HEK293 (cell line): ENCODE data around the gene IL5.

Source experiments
- CTCF ChIA-PET: fragments of 350-600 bp; formaldehyde crosslinking; extraction: SDS; loops from one replicate; lab custom pipeline; 2021; ENCODE audit warnings: antibody characterized with exemption; lab: Yijun Ruan, JAX
- POLR2A ChIA-PET: fragments of 300-600 bp; formaldehyde crosslinking; extraction: SDS; loops from one replicate; lab custom pipeline; 2020; ENCODE audit warnings: antibody characterized with exemption, inconsistent platforms; lab: Yijun Ruan, JAX
- H3K27ac ChIP-seq: fragments of 200-500 bp; sonication (Bioruptor generic); 2 replicates; pipeline ENCODE4 v1.5.1; 2014; ENCODE audit warnings: low read depth, low read length, control low read depth, inconsistent platforms; ENCODE audit errors: extremely low read depth
- H3K36me3 ChIP-seq, 2 experiments: fragments of 200-500 bp in 1 of 2; sonication (Bioruptor generic) in 1 of 2; 1 replicate in 1 of 2; 2 replicates in 1 of 2; pipeline ENCODE4 v1.5.1; 2014 to 2017; ENCODE audit warnings: inconsistent platforms in 2 of 2, low read length in 2 of 2; ENCODE audit not compliant: control insufficient read depth in 2 of 2, insufficient read depth in 1 of 2
- H3K4me1 ChIP-seq: fragments of 200-500 bp; sonication (Bioruptor generic); 2 replicates; pipeline ENCODE4 v1.5.1; 2014; ENCODE audit warnings: mild to moderate bottlenecking, low read length, inconsistent platforms; ENCODE audit not compliant: control insufficient read depth, insufficient read depth
- H3K4me3 ChIP-seq: 2 replicates; pipeline ENCODE4 v1.5.1; 2011; ENCODE audit warnings: low read depth, mild to moderate bottlenecking, control low read depth, low read length, moderate library complexity
- H3K9me3 ChIP-seq: fragments of 200-500 bp; sonication (Bioruptor generic); 2 replicates; pipeline ENCODE4 v1.5.1; 2014; ENCODE audit warnings: low read depth, low read length, inconsistent platforms; ENCODE audit not compliant: control insufficient read depth, insufficient read depth
- AEBP2 ChIP-seq: fragments of 450-650 bp; formaldehyde crosslinking; IDR thresholded peaks from 2 replicates; pipeline ENCODE4 v1.5.1; 2016; ENCODE audit warnings: missing biosample characterization, missing genetic modification characterization, borderline replicate concordance
- CTCF ChIP-seq: fragments of 450-650 bp; formaldehyde crosslinking; IDR thresholded peaks from 2 replicates; pipeline ENCODE4 v1.5.1; 2016; ENCODE audit warnings: missing biosample characterization, missing genetic modification characterization
- GFI1B ChIP-seq: fragments of 450-650 bp; formaldehyde crosslinking; IDR thresholded peaks from 2 replicates; pipeline ENCODE4 v1.5.1; 2016; ENCODE audit warnings: missing biosample characterization, missing genetic modification characterization
- HOXD13 ChIP-seq: sonication (generic); formaldehyde crosslinking; IDR thresholded peaks from 2 replicates; pipeline ENCODE4 v1.8.0; 2022; ENCODE audit warnings: missing genetic modification reagents, borderline replicate concordance
- SP2 ChIP-seq: fragments of 450-650 bp; formaldehyde crosslinking; IDR thresholded peaks from 2 replicates; pipeline ENCODE4 v1.5.1; 2016; ENCODE audit warnings: missing biosample characterization, missing genetic modification characterization
- ZBTB26 ChIP-seq: fragments of 450-650 bp; formaldehyde crosslinking; optimal IDR thresholded peaks from 2 replicates; pipeline ENCODE3; 2016; ENCODE audit warnings: missing biosample characterization, mild to moderate bottlenecking, missing genetic modification characterization
- ZIC2 ChIP-seq: fragments of 450-650 bp; formaldehyde crosslinking; IDR thresholded peaks from 2 replicates; pipeline ENCODE4 v1.5.1; 2016; ENCODE audit warnings: missing biosample characterization, missing genetic modification characterization
- ZNF121 ChIP-seq: fragments of 450-650 bp; formaldehyde crosslinking; IDR thresholded peaks from 2 replicates; pipeline ENCODE4 v1.5.1; 2016; ENCODE audit warnings: missing biosample characterization, missing genetic modification characterization
- ZNF146 ChIP-seq: fragments of 450-650 bp; formaldehyde crosslinking; IDR thresholded peaks from 2 replicates; pipeline ENCODE4 v1.5.1; 2016; ENCODE audit warnings: missing biosample characterization, missing genetic modification characterization
- ZNF155 ChIP-seq: fragments of 450-650 bp; formaldehyde crosslinking; IDR thresholded peaks from 2 replicates; pipeline ENCODE4 v1.5.1; 2016; ENCODE audit warnings: missing biosample characterization, missing genetic modification characterization
- ZNF239 ChIP-seq: fragments of 450-650 bp; formaldehyde crosslinking; IDR thresholded peaks from 2 replicates; pipeline ENCODE4 v1.5.1; 2016; ENCODE audit warnings: missing biosample characterization, missing genetic modification characterization
- ZNF335 ChIP-seq: fragments of 450-650 bp; formaldehyde crosslinking; conservative IDR thresholded peaks from 2 replicates; pipeline ENCODE4 v1.5.1; 2016; ENCODE audit warnings: missing biosample characterization, missing genetic modification characterization
- ZNF488 ChIP-seq: fragments of 450-650 bp; formaldehyde crosslinking; IDR thresholded peaks from 2 replicates; pipeline ENCODE4 v1.5.1; 2016; ENCODE audit warnings: missing biosample characterization, missing genetic modification characterization
- ZNF561 ChIP-seq: fragments of 450-650 bp; IDR thresholded peaks from 2 replicates; pipeline ENCODE4 v1.5.1; 2018; ENCODE audit warnings: missing biosample characterization, missing genetic modification characterization, borderline replicate concordance
- ZNF585B ChIP-seq: fragments of 450-650 bp; formaldehyde crosslinking; IDR thresholded peaks from 2 replicates; pipeline ENCODE4 v1.5.1; 2016; ENCODE audit warnings: missing biosample characterization, missing genetic modification characterization
- ZNF621 ChIP-seq: fragments of 450-650 bp; formaldehyde crosslinking; IDR thresholded peaks from 2 replicates; pipeline ENCODE4 v1.5.1; 2017; ENCODE audit warnings: missing biosample characterization, missing genetic modification characterization
- ZNF670 ChIP-seq: fragments of 450-650 bp; formaldehyde crosslinking; IDR thresholded peaks from 2 replicates; pipeline ENCODE4 v1.5.1; 2016; ENCODE audit warnings: missing biosample characterization, missing genetic modification characterization, low read depth
- ZNF704 ChIP-seq: fragments of 450-650 bp; formaldehyde crosslinking; IDR thresholded peaks from 2 replicates; pipeline ENCODE4 v1.5.1; 2016; ENCODE audit warnings: missing biosample characterization, missing genetic modification characterization
- ZSCAN16 ChIP-seq: fragments of 450-650 bp; formaldehyde crosslinking; IDR thresholded peaks from 2 replicates; pipeline ENCODE4 v1.5.1; 2016; ENCODE audit warnings: missing biosample characterization, missing genetic modification characterization

Gene IL5

GRCh38 chr5:132540149-132540548, 3.2 kb downstream of the IL5 start (continued):
- no peak for TF ChIP-seq ZBTB26 (tag by site-specific recombination)
- no peak for TF ChIP-seq ZNF585B (tag by site-specific recombination)
- no peak for TF ChIP-seq ZNF335
- no peak for TF ChIP-seq CTCF (tag by site-specific recombination)

GRCh38 chr5:132539716-132540115, 3.6 kb downstream of the IL5 start:
- POLR2A ChIA-PET = no interaction called here
- no peaks in the 10 kb centered on the region for H3K4me1 ChIP-seq
- TF ChIP-seq ZSCAN16 (tag by site-specific recombination) (no peak), ZNF488 (tag by site-specific recombination) (no peak), ZNF239 (tag by site-specific recombination) (no peak)
- TF ChIP-seq, all 188 proteins: peak for 0
- Histone ChIP-seq H3K36me3 (no peaks in the 10 kb centered on the region), H3K4me3 (no peak overlapping the region), H3K9me3 (no peaks in the 10 kb centered on the region), H3K27ac (no peak overlapping the region)
- CTCF ChIA-PET = no interaction called here

- H3K4me1 ChIP-seq = no peaks in the 10 kb centered on the region
- H3K36me3 ChIP-seq = no peaks in the 10 kb centered on the region
- ChIA-PET POLR2A (no interaction called here), CTCF (interaction anchor here (0.8 kb wide), 1 partner anchor 178 kb away, joined by 4 read pairs; no protein-coding TSS in a partner anchor)
- H3K9me3 ChIP-seq = no peaks in the 10 kb centered on the region
- H3K4me3 ChIP-seq = no peak overlapping the region
- TF ChIP-seq AEBP2 (tag by site-specific recombination) (no peak), ZNF670 (no peak), ZNF621 (no peak), ZNF121 (tag by site-specific recombination) (no peak), ZNF335 (no peak), ZNF146 (tag by site-specific recombination) (no peak), HOXD13 (CRISPR knock-in tag) (no peak), ZNF155 (tag by site-specific recombination) (no peak), ZIC2 (tag by site-specific recombination) (no peak), ZNF561 (tag by site-specific recombination) (no peak), ZNF704 (no peak), SP2 (no peak), GFI1B (tag by site-specific recombination) (no peak)
- no peak overlapping the region for H3K27ac ChIP-seq
Measured at GRCh38 chr5:132530946-132531345, 12.4 kb downstream of the IL5 start.
